Vagina (tissue), 2 donors: Measurements from ENCODE around the gene ASPDH. TPM values are rescaled to one million over a fixed set of nuclear protein-coding genes. Genes with fewer than 3 reads are reported as not detected.

Experiments
- DNase-seq, 2 donors: peaks; one replicate each; pipeline ENCODE4 v3.0.0-alpha.2; 2017; ENCODE audit errors: extremely low spot score in 2 of 2
- H3K27ac ChIP-seq: fragments of 200-600 bp; sonication (generic); one replicate; pipeline ENCODE4 v1.5.1; 2019
- H3K27me3 ChIP-seq: fragments of 200-600 bp; sonication (generic); one replicate; pipeline ENCODE4 v1.5.1; 2019
- H3K36me3 ChIP-seq, 2 donors: fragments of 200-600 bp; sonication (generic); one replicate each; pipeline ENCODE4 v1.5.1; 2017 to 2019
- H3K4me1 ChIP-seq: fragments of 200-600 bp; sonication (generic); one replicate; pipeline ENCODE4 v1.5.1; 2019
- H3K4me3 ChIP-seq, 2 donors: fragments of 200-600 bp; sonication (generic); 1 replicate in 1 of 2; 2 replicates in 1 of 2; pipeline ENCODE4 v1.5.1; 2016 to 2019
- H3K9me3 ChIP-seq: fragments of 200-600 bp; sonication (generic); one replicate; pipeline ENCODE4 v1.5.1; 2019
- POLR2A ChIP-seq, 2 donors: fragments of 450-650 bp; IDR thresholded peaks; one replicate each; pipeline ENCODE4 v1.6.1; 2017; ENCODE audit warnings: antibody characterized with exemption in 2 of 2, mild to moderate bottlenecking in 2 of 2, moderate library complexity in 2 of 2
- POLR2AphosphoS5 ChIP-seq, 2 donors: sonication (generic); formaldehyde crosslinking; IDR thresholded peaks; one replicate each; pipeline ENCODE4 v1.9.0; 2017; ENCODE audit warnings: antibody characterized with exemption in 2 of 2, mild to moderate bottlenecking in 2 of 2, low read depth in 1 of 2; ENCODE audit not compliant: insufficient read depth in 1 of 2
- intact Hi-C: fragments of 100-400 bp; cut with DNase I; formaldehyde crosslinking; loops from one replicate; pipeline ENCODE4 v1.15.1; 2023
- total RNA-seq: library from RNA; depleted of rRNA; stranded (reverse); fragments of >200 nt; gene quantifications from one replicate; pipeline ENCODE4 v1.2.3, GENCODE V29; 2016
- TF ChIP-seq, protein P1 (sequence below), 3 experiments: fragments of 450-650 bp in 2 of 3; fragments of 200-600 bp in 1 of 3; sonication (generic) in 1 of 3; IDR thresholded peaks; one replicate each; pipeline ENCODE4 v1.5.1; 2017 to 2019; ENCODE audit warnings: antibody characterized with exemption in 3 of 3, mild to moderate bottlenecking in 2 of 3, moderate library complexity in 2 of 3

ASPDH gene
- total RNA-seq, 1 donor from 2014 or later = not detected

DNA sequence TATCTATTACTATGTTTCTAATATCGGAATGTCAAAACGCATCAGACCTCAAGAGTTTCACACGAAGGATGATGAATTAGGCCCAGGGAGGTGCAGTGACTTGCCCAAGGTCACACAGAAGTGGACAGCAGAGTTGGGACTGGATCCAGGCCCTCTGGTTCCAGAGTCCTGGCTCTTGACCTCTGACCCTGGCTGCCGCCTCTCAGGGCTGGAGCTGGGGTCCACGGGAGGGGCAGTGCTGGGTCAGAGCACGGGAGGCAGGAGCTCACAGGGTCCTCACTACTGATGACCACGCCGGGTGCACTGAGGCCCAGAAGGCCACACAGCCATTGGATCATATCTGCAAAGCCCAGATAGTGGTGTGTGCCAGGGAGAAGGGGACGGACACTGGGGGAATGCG lies 9.2 kb upstream of the ASPDH start:
- H3K4me3 ChIP-seq = no peak overlapping the region
- no peak for DNase-seq
- no peaks in the 10 kb centered on the region for H3K4me1 ChIP-seq
- no peaks in the 10 kb centered on the region for H3K27me3 ChIP-seq
- H3K36me3 ChIP-seq = no peaks in the 10 kb centered on the region
- no peaks in the 10 kb centered on the region for H3K9me3 ChIP-seq
- TF ChIP-seq POLR2AphosphoS5 (IDR thresholded peaks at IDR 0.05; ENCODE audit: insufficient read depth in 1 of 2, low read depth in 1 of 2) (no peak), POLR2A (IDR thresholded peaks at IDR 0.05) (no peak)
- TF ChIP-seq, protein P1, sequence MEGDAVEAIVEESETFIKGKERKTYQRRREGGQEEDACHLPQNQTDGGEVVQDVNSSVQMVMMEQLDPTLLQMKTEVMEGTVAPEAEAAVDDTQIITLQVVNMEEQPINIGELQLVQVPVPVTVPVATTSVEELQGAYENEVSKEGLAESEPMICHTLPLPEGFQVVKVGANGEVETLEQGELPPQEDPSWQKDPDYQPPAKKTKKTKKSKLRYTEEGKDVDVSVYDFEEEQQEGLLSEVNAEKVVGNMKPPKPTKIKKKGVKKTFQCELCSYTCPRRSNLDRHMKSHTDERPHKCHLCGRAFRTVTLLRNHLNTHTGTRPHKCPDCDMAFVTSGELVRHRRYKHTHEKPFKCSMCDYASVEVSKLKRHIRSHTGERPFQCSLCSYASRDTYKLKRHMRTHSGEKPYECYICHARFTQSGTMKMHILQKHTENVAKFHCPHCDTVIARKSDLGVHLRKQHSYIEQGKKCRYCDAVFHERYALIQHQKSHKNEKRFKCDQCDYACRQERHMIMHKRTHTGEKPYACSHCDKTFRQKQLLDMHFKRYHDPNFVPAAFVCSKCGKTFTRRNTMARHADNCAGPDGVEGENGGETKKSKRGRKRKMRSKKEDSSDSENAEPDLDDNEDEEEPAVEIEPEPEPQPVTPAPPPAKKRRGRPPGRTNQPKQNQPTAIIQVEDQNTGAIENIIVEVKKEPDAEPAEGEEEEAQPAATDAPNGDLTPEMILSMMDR (IDR thresholded peaks at IDR 0.05) = no peak
- intact Hi-C loops = no loop called here
- H3K27ac ChIP-seq = no peak overlapping the region

DNA sequence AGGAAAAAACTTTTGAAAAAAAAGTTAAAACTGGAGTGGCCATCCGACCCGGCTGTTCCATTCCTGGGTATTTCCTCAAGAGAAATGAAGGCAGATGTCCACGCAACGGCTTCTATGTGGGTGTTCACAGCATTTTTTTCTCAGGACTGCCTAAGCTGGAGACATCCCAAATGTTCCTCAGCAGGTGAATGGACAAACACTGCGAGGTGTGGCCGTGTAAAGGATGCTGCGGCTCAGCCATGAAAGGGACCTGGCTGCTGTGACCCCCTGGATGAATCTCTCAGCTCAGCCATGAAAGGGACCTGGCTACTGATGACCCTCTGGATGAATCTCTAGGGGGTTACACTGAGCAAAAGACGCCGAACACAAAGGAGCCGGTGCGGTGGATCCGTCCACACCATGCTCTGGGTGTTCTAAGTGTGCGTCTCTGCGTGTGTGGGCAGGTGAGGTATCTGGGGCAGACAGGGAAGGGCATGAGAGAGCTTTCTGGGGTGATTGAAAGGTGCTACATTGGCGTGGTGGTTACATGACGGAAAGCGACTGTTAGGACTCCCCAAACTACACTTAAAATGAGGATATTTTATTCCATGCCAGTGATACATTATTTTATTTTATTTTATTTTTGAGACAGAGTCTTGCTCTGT lies 7.2 kb upstream of the ASPDH start:
- no peaks in the 10 kb centered on the region for H3K27me3 ChIP-seq
- H3K27ac ChIP-seq = no peak overlapping the region
- H3K4me1 ChIP-seq = no peaks in the 10 kb centered on the region
- no peak for DNase-seq
- intact Hi-C loops = no loop called here
- TF ChIP-seq POLR2A (IDR thresholded peaks at IDR 0.05) = no peak
- no peak for TF ChIP-seq POLR2AphosphoS5 (IDR thresholded peaks at IDR 0.05; ENCODE audit: insufficient read depth in 1 of 2, low read depth in 1 of 2)
- TF ChIP-seq, protein P1 (IDR thresholded peaks at IDR 0.05) = no peak
- no peaks in the 10 kb centered on the region for H3K9me3 ChIP-seq
- no peaks in the 10 kb centered on the region for H3K36me3 ChIP-seq
- H3K4me3 ChIP-seq = no peak overlapping the region

DNA sequence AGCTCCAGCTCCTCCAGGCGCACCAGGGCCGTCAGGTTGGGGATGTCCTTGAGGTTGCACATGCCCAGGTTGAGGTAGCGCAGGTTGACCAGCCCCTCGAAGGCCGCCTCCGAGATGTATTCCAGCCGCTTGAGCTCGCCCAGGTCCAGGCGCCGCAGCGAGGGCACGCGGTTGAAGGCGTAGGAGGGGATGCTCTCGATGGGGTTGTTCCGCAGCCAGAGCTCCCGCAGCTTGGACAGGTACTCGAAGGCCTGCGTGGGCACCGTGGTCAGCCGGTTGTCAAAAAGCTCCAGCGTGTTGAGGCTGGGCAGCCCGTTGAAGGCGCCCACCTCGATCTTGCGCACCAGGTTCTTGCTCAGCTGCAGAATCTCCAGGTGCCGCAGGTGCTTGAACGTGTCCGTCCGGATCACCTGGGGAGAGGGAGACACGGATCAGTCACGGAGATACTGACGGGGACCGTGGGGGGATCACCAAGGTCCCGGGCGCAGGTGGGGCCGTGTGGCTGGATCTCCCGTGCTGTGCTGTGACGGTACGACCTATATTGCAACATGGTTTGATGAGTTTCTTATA lies 5.4 kb upstream of the ASPDH start:
- Histone ChIP-seq H3K27me3 (no peaks in the 10 kb centered on the region), H3K36me3 (no peaks in the 10 kb centered on the region), H3K27ac (no peak overlapping the region), H3K4me3 (no peak overlapping the region), H3K9me3 (no peaks in the 10 kb centered on the region), H3K4me1 (no peaks in the 10 kb centered on the region)
- TF ChIP-seq POLR2AphosphoS5 (IDR thresholded peaks at IDR 0.05; ENCODE audit: insufficient read depth in 1 of 2, low read depth in 1 of 2) = no peak
- TF ChIP-seq POLR2A (IDR thresholded peaks at IDR 0.05) = no peak
- TF ChIP-seq, protein P1 (IDR thresholded peaks at IDR 0.05) = no peak
- intact Hi-C loops = no loop called here
- DNase-seq = no peak

DNA sequence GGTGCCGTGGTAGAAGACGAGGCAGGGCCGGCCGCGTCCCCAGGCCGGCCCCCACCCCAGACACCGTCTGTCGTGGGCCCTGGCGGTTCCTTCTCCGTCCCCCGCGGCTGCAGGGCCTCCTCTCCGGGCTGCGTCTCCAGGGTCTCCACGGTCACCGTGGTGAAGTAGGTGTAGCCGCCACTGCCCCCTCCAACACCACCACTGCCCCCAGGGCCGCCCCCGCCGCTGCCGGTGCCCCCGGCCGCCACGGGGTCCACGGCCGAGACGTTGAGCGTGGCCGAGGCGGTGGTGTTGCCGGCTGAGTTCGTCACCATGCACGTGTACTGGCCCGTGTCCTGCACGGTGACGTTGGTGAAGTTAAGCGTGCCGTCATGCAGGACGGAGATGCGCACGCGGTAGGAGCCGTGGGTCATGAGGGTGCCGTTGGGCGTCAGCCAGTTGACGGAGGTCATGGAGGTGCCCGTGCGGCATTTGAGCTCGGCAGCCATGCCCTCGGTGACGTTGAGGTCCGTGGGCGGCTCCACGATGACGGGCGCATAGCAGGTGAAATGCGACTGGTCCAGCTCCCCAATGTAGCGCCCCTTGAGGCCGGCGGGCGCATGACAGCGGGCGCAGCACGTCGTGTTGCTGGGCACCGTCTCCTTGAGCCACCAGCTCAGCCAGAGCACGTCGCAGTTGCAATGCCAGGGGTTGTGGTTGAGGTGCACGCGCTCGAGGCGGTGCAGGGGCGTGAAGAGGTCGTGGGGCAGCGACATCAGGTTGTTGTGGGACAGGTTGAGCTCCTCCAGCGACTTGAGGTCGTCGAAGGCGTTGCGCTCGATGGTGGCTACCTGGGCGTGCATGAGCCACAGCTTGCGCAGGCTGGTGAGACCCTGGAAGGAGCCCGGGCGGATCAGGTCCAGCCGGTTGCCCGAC lies 4.6 kb upstream of the ASPDH start:
- intact Hi-C loops = no loop called here
- Histone ChIP-seq H3K4me3 (no peak overlapping the region), H3K27ac (no peak overlapping the region), H3K27me3 (no peaks in the 10 kb centered on the region), H3K9me3 (no peaks in the 10 kb centered on the region), H3K36me3 (no peaks in the 10 kb centered on the region), H3K4me1 (no peaks in the 10 kb centered on the region)
- no peak for DNase-seq
- TF ChIP-seq POLR2A (IDR thresholded peaks at IDR 0.05) = no peak
- TF ChIP-seq POLR2AphosphoS5 (IDR thresholded peaks at IDR 0.05; ENCODE audit: insufficient read depth in 1 of 2, low read depth in 1 of 2) = no peak
- TF ChIP-seq, protein P1 (IDR thresholded peaks at IDR 0.05) = no peak
